ENCODE results near the gene TRPV2.

DNA sequence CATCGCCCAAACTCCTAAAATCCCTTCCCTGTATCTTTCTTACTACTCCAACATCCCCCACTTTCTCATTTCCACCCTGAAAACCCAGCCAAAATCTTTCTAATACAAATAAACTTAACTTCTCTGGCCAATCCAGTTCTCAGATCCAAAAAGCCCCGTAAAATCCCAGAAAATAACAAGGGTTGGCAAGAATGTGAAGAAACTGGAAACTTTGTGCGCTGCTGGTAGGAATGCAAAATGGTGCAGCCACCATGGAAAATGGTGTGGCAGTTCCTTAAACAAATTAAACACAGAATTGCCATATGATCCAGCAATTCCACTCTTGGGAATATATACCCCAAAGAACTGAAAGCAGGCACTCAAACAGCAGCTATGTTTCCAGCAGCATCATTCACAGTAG, 52.5 kb downstream of the TRPV2 start:
- TF ChIP-seq GATA2 (IDR thresholded peaks at IDR 0.05; ENCODE audit: low read depth, low read length) (no peak), GATA3 (IDR thresholded peaks at IDR 0.05; ENCODE audit: low read depth, low read length) (no peak)
